OCI-LY3 (cell line): ENCODE results near the gene OSR1.

Source experiments
- EZH2phosphoT487 ChIP-seq: fragments of 200-600 bp; shearing (Covaris generic); IDR thresholded peaks from 2 replicates; pipeline ENCODE4 v1.6.1; 2018; ENCODE audit warnings: antibody characterized with exemption, mixed run types, low read depth
- TF ChIP-seq, protein P1 (sequence below): fragments of 200-600, 300-600 bp; sonication (generic); IDR thresholded peaks from 2 replicates; pipeline ENCODE4 v1.5.1; 2014; ENCODE audit warnings: antibody characterized with exemption, low read length, low read depth

DNA sequence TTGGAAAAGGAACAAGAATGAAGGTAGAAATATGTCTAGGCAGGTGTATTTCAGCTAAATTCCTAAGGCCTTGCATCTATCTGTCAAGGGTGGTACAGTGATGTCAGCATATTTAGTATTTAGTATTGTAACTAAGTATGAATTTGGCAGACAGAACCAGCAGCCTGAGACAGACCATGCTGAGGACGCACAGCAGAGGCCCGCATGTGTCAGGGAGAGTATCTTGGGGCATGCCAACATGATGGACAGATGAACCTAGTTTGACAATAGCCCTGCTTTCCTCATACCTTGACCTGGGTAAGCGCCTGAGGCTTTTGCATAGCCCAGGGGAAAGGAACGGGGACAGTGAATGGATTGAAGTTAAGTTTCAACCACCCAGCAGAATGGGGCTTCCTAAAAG lies 33.8 kb upstream of the OSR1 start:
- TF ChIP-seq, protein P1, sequence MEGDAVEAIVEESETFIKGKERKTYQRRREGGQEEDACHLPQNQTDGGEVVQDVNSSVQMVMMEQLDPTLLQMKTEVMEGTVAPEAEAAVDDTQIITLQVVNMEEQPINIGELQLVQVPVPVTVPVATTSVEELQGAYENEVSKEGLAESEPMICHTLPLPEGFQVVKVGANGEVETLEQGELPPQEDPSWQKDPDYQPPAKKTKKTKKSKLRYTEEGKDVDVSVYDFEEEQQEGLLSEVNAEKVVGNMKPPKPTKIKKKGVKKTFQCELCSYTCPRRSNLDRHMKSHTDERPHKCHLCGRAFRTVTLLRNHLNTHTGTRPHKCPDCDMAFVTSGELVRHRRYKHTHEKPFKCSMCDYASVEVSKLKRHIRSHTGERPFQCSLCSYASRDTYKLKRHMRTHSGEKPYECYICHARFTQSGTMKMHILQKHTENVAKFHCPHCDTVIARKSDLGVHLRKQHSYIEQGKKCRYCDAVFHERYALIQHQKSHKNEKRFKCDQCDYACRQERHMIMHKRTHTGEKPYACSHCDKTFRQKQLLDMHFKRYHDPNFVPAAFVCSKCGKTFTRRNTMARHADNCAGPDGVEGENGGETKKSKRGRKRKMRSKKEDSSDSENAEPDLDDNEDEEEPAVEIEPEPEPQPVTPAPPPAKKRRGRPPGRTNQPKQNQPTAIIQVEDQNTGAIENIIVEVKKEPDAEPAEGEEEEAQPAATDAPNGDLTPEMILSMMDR, result no peak
- TF ChIP-seq EZH2phosphoT487, result no peak
